Panc1 (cell line): ENCODE data around the gene BEGAIN. TPM values are rescaled to one million over a fixed set of nuclear protein-coding genes. Genes with fewer than 3 reads are reported as not detected.

Experiments used
- ATAC-seq: fragments of 200-7000 bp; cut with Tn5 transposase; 2 replicates; pipeline ENCODE4 v1.9.1; 2020; ENCODE audit warnings: mild to moderate bottlenecking, moderate library complexity
- BruUV-seq: library from RNA; stranded (reverse); fragments of 400-500 nt; replicated peaks from 2 replicates; lab custom pipeline; 2021; lab: Mats Ljungman, UMichigan
- CTCF ChIA-PET: fragments of 300-600 bp; sonication (Branson Sonifier 250); formaldehyde crosslinking; loops from one replicate; lab custom pipeline; 2022; ENCODE audit warnings: antibody characterized with exemption; lab: Charles Lee
- POLR2A ChIA-PET: fragments of 300-600 bp; sonication (Branson Sonifier 250); formaldehyde crosslinking; loops from one replicate; lab custom pipeline; 2022; ENCODE audit warnings: antibody characterized with exemption; lab: Charles Lee
- DNase-seq: peaks from one replicate; pipeline ENCODE4 v3.0.0-alpha.2; 2010; ENCODE audit warnings: low read depth, low spot score
- H3K27ac ChIP-seq: 2 replicates; pipeline ENCODE4 v1.5.1; 2011; ENCODE audit warnings: mild to moderate bottlenecking, low read length, inconsistent platforms
- H3K27me3 ChIP-seq: fragments of 200-500 bp; sonication (Bioruptor generic); 2 replicates; pipeline ENCODE4 v1.6.0; 2014; ENCODE audit warnings: low read length, inconsistent platforms; ENCODE audit not compliant: control insufficient read depth, insufficient read depth
- H3K36me3 ChIP-seq: fragments of 200-500 bp; sonication (Bioruptor generic); 2 replicates; pipeline ENCODE4 v1.5.1; 2014; ENCODE audit warnings: inconsistent platforms, mild to moderate bottlenecking, low read length, moderate library complexity; ENCODE audit not compliant: control insufficient read depth, insufficient read depth
- H3K4me1 ChIP-seq: 2 replicates; pipeline ENCODE4 v1.5.1; 2011; ENCODE audit warnings: inconsistent platforms, mild to moderate bottlenecking, low read length, moderate library complexity; ENCODE audit not compliant: control insufficient read depth, insufficient read depth
- H3K4me3 ChIP-seq, 2 experiments: 2 replicates each; pipeline ENCODE4 v1.5.1; 2011 to 2012; ENCODE audit warnings: low read depth in 2 of 2, low read length in 2 of 2, mild to moderate bottlenecking in 2 of 2, inconsistent platforms in 1 of 2, moderate library complexity in 1 of 2
- H3K9me3 ChIP-seq: fragments of 200-500 bp; sonication (Bioruptor generic); 2 replicates; pipeline ENCODE4 v1.5.1; 2014; ENCODE audit warnings: low read depth, mild to moderate bottlenecking, inconsistent platforms, low read length, moderate library complexity; ENCODE audit not compliant: control insufficient read depth, insufficient read depth
- POLR2AphosphoS5 ChIP-seq: IDR thresholded peaks from 2 replicates; pipeline ENCODE4 v1.6.1; 2012; ENCODE audit warnings: mild to moderate bottlenecking, low read depth, low read length, moderate library complexity
- SIN3A ChIP-seq: IDR thresholded peaks from 2 replicates; pipeline ENCODE4 v1.6.1; 2012; ENCODE audit warnings: low read depth, mild to moderate bottlenecking, low read length, moderate library complexity, borderline replicate concordance; ENCODE audit not compliant: insufficient read depth
- TCF7L2 ChIP-seq: IDR thresholded peaks from 2 replicates; pipeline ENCODE4 v1.6.1; 2011; ENCODE audit warnings: mild to moderate bottlenecking, low read depth, low read length, inconsistent platforms
- in situ Hi-C: cut with HindIII; loops from 2 replicates; pipeline ENCODE4 v1.10.0; 2016; ENCODE audit warnings: low sequenced_read_pairs, low pct_unique_long_range_greater_than_20kb
- intact Hi-C: fragments of 100-400 bp; cut with micrococcal nuclease; formaldehyde crosslinking; loops from one replicate; pipeline ENCODE4 v1.10.0; 2022; ENCODE audit not compliant: unreplicated experiment
- total RNA-seq: library from RNA; stranded (reverse); gene quantifications from one replicate; pipeline ENCODE4 v1.2.1, GENCODE V29; 2021; ENCODE audit not compliant: unreplicated experiment
- TF ChIP-seq, protein P1 (sequence below): fragments of 450-650 bp; IDR thresholded peaks from 2 replicates; pipeline ENCODE4 v1.5.1; 2017; ENCODE audit warnings: mild to moderate bottlenecking
- TF ChIP-seq, protein P2 (sequence below), 2 experiments: IDR thresholded peaks; 2 replicates each; pipeline ENCODE4 v1.6.1; 2011 to 2012; ENCODE audit warnings: low read depth in 2 of 2, control low read depth in 1 of 2, low read length in 1 of 2, mild to moderate bottlenecking in 1 of 2, moderate library complexity in 1 of 2; ENCODE audit not compliant: insufficient read depth in 1 of 2

BEGAIN gene
- total RNA-seq, 1 experiment from 2014 or later, result 26.5 TPM

DNA sequence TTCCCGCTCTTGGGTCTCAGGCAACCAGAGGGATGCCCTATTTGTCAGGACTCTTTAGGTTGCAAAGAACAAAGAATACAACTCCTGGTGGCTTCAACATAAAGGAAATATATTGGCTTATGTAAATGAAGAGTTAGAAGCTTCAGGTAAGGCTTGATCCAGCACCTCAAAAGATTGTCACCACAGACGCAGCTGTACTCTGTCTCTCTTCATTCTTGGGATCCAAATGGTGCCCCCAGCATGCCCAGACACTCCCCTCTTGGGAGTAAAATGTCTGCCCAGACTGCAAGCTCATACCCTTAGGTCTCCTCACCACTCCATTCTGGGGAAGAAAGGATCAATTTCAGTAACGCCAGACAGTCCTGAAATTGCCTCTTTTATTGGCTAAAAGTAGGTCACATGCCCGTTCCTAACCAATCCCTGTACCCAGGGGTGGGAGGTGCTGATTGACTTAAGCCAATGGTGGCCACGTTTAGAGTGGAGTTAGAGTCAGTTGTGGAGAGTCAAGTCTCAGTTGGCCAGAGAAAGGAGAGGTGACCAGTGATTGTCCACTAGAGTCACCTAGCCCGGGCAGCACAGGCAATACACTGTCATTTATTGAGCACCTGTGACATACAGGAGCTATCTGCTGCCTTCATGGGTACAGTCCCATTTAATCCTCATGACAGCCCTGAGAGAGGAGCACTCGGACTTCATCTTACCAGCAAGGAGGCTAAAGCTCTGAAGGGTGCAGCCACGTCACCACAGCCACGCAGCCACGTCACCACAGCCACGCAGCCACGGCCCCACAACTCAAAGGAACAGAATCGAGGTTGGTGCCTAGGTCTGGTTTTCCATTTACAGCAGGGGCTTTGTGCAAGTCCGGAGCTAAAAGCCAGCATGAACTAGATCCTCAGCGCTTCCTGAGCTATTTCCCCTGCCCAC lies 19.7 kb upstream of the BEGAIN start:
- ATAC-seq, result no peak
- CTCF ChIA-PET, result interaction anchor here (0.5 kb wide), 1 partner anchor 189 kb away, joined by 3 read pairs; no protein-coding TSS in a partner anchor

DNA sequence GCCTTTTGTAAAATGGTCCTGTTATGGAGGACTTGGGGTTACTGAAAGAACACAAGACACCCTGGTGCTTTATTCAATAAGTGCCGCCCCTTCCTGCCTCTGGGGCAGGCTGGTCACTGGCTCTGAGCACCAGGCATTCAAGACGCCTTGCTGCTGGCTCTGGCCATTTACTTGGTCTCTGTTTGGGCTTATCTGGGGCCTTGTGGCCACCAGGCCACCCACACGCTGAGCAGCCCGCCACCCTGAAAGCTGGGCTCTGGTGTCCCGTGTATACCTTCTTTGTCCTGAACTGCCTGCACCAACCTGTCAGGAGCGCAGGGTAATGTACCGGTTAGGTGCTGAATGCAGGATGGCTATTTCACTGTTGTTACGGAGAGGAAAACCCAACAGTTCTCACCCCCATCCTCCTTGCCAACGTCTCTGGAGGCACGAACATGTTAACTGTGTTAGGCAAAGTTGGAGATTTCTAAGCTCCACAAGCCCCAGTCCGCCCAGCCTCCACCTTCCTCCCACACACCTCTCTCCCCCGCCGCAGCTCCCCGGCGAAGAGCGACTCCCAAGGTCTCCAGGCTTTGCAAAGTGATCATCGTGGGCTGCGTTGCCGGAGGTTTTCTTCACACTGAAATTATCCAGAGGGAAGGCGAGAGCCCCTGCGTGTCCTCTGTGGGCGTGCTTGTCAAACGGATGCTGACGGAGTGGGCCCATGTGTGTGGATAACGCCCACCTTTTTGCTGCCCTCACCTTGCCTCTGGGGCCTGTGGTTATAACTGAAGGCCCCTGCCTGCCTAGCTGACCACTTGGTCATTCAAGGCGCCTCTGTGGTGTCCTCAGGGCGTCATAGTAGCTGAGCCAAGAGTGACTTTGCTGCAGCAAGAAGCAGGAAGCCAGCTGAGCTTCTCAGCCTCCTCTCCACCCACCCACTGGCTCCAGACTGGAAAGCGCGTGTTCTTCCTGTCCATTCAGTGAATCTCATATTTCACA lies 18.8 kb upstream of the BEGAIN start:
- intact Hi-C loops, result no loop called here
- BruUV-seq, result no TSS peak
- in situ Hi-C loops, result no loop called here
- Histone ChIP-seq H3K4me3 (no peak overlapping the region), H3K36me3 (no peaks in the 10 kb centered on the region), H3K27me3 (no peaks in the 10 kb centered on the region), H3K9me3 (0 out of 2 replicates have a peak, but pooled peaks cover 3% of the 10 kb centered on the region), H3K4me1 (peaks cover 2% of the 10 kb centered on the region; the same call in 1 of the 2 replicates), H3K27ac (no peak overlapping the region)
- TF ChIP-seq, protein P1, sequence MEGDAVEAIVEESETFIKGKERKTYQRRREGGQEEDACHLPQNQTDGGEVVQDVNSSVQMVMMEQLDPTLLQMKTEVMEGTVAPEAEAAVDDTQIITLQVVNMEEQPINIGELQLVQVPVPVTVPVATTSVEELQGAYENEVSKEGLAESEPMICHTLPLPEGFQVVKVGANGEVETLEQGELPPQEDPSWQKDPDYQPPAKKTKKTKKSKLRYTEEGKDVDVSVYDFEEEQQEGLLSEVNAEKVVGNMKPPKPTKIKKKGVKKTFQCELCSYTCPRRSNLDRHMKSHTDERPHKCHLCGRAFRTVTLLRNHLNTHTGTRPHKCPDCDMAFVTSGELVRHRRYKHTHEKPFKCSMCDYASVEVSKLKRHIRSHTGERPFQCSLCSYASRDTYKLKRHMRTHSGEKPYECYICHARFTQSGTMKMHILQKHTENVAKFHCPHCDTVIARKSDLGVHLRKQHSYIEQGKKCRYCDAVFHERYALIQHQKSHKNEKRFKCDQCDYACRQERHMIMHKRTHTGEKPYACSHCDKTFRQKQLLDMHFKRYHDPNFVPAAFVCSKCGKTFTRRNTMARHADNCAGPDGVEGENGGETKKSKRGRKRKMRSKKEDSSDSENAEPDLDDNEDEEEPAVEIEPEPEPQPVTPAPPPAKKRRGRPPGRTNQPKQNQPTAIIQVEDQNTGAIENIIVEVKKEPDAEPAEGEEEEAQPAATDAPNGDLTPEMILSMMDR, result no peak
- TF ChIP-seq SIN3A (no peak), TCF7L2 (no peak), POLR2AphosphoS5 (no peak)
- TF ChIP-seq, protein P2, sequence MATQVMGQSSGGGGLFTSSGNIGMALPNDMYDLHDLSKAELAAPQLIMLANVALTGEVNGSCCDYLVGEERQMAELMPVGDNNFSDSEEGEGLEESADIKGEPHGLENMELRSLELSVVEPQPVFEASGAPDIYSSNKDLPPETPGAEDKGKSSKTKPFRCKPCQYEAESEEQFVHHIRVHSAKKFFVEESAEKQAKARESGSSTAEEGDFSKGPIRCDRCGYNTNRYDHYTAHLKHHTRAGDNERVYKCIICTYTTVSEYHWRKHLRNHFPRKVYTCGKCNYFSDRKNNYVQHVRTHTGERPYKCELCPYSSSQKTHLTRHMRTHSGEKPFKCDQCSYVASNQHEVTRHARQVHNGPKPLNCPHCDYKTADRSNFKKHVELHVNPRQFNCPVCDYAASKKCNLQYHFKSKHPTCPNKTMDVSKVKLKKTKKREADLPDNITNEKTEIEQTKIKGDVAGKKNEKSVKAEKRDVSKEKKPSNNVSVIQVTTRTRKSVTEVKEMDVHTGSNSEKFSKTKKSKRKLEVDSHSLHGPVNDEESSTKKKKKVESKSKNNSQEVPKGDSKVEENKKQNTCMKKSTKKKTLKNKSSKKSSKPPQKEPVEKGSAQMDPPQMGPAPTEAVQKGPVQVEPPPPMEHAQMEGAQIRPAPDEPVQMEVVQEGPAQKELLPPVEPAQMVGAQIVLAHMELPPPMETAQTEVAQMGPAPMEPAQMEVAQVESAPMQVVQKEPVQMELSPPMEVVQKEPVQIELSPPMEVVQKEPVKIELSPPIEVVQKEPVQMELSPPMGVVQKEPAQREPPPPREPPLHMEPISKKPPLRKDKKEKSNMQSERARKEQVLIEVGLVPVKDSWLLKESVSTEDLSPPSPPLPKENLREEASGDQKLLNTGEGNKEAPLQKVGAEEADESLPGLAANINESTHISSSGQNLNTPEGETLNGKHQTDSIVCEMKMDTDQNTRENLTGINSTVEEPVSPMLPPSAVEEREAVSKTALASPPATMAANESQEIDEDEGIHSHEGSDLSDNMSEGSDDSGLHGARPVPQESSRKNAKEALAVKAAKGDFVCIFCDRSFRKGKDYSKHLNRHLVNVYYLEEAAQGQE (IDR thresholded peaks at IDR 0.05; ENCODE audit: insufficient read depth in 1 of 2, low read depth in 2 of 2, low read length in 1 of 2), result no peak
- POLR2A ChIA-PET, result interaction anchor here (1.2 kb wide), 1 partner anchor 14 kb away, joined by 3 read pairs; no protein-coding TSS in a partner anchor
- ATAC-seq (no peak), DNase-seq (no peak)
- CTCF ChIA-PET, result no interaction called here

More for the DNA sequence above, 19.7 kb upstream of the BEGAIN start:
- Histone ChIP-seq H3K9me3 (no peaks in the 10 kb centered on the region), H3K27ac (no peak overlapping the region), H3K36me3 (no peaks in the 10 kb centered on the region), H3K4me3 (no peak overlapping the region), H3K27me3 (no peaks in the 10 kb centered on the region), H3K4me1 (peaks cover 4% of the 10 kb centered on the region; the same call in 1 of the 2 replicates)
- intact Hi-C loops (no loop called here), in situ Hi-C loops (no loop called here)
- POLR2A ChIA-PET, result interaction anchor here (1.2 kb wide), 1 partner anchor 15 kb away, joined by 3 read pairs; no protein-coding TSS in a partner anchor
- no peak for DNase-seq
- no TSS peak for BruUV-seq
- TF ChIP-seq, protein P1, result no peak
- TF ChIP-seq, protein P2 (IDR thresholded peaks at IDR 0.05; ENCODE audit: insufficient read depth in 1 of 2, low read depth in 2 of 2, low read length in 1 of 2), result no peak
- TF ChIP-seq POLR2AphosphoS5 (no peak), TCF7L2 (no peak), SIN3A (no peak)
